OCI-LY3 (cell line): Measurements from ENCODE around the gene VIPR2.

ENCODE experiments used
- H2AFZ ChIP-seq: fragments of 200-600, 300-600 bp; shearing (Covaris generic); 2 replicates; pipeline ENCODE4 v1.6.0; 2014; ENCODE audit warnings: antibody characterized with exemption, low read depth, low read length
- H3K27ac ChIP-seq: fragments of 200-600, 300-600 bp; sonication (generic); 2 replicates; pipeline ENCODE4 v1.5.1; 2014; ENCODE audit warnings: mild to moderate bottlenecking, low read length, moderate library complexity, mixed read lengths
- H3K27me3 ChIP-seq: fragments of 200-600, 300-600 bp; sonication (generic); 2 replicates; pipeline ENCODE4 v1.6.1; 2014; ENCODE audit warnings: low read depth, low read length, mixed read lengths
- H3K36me3 ChIP-seq: fragments of 200-600, 300-600 bp; sonication (generic); replicated peaks from 2 replicates; pipeline ENCODE3; 2014; ENCODE audit warnings: low read depth, low read length, mixed read lengths
- H3K4me1 ChIP-seq: fragments of 300-600, 200-600 bp; sonication (generic); 2 replicates; pipeline ENCODE4 v1.6.1; 2014; ENCODE audit warnings: low read length, mixed read lengths
- H3K4me2 ChIP-seq: fragments of 200-600, 300-600 bp; sonication (generic); 2 replicates; pipeline ENCODE4 v1.6.1; 2014; ENCODE audit warnings: low read length, mixed read lengths
- H3K4me3 ChIP-seq: fragments of 300-600, 200-600 bp; sonication (generic); 2 replicates; pipeline ENCODE4 v1.5.1; 2014; ENCODE audit warnings: antibody characterized with exemption, mild to moderate bottlenecking, low read length, moderate library complexity
- H3K79me2 ChIP-seq: fragments of 300-600, 200-600 bp; shearing (Covaris generic); 2 replicates; pipeline ENCODE4 v1.6.1; 2014; ENCODE audit warnings: mild to moderate bottlenecking, low read length, mixed read lengths
- H3K9ac ChIP-seq: fragments of 300-600, 200-600 bp; shearing (Covaris generic); 2 replicates; pipeline ENCODE4 v1.6.0; 2014; ENCODE audit warnings: mild to moderate bottlenecking, low read length, moderate library complexity
- H3K9me3 ChIP-seq: fragments of 200-600, 300-600 bp; shearing (Covaris generic); 2 replicates; pipeline ENCODE4 v1.6.1; 2014; ENCODE audit warnings: low read length, mixed read lengths; ENCODE audit not compliant: insufficient read depth
- H4K20me1 ChIP-seq: fragments of 200-600, 300-600 bp; sonication (generic); 2 replicates; pipeline ENCODE4 v1.6.1; 2016; ENCODE audit warnings: low read length, mixed read lengths; ENCODE audit not compliant: insufficient read depth
- EZH2phosphoT487 ChIP-seq: fragments of 200-600 bp; shearing (Covaris generic); IDR thresholded peaks from 2 replicates; pipeline ENCODE4 v1.6.1; 2018; ENCODE audit warnings: antibody characterized with exemption, mixed run types, low read depth
- TF ChIP-seq, protein P1 (sequence below): fragments of 200-600, 300-600 bp; sonication (generic); IDR thresholded peaks from 2 replicates; pipeline ENCODE4 v1.5.1; 2014; ENCODE audit warnings: antibody characterized with exemption, low read length, low read depth

Gene VIPR2

DNA sequence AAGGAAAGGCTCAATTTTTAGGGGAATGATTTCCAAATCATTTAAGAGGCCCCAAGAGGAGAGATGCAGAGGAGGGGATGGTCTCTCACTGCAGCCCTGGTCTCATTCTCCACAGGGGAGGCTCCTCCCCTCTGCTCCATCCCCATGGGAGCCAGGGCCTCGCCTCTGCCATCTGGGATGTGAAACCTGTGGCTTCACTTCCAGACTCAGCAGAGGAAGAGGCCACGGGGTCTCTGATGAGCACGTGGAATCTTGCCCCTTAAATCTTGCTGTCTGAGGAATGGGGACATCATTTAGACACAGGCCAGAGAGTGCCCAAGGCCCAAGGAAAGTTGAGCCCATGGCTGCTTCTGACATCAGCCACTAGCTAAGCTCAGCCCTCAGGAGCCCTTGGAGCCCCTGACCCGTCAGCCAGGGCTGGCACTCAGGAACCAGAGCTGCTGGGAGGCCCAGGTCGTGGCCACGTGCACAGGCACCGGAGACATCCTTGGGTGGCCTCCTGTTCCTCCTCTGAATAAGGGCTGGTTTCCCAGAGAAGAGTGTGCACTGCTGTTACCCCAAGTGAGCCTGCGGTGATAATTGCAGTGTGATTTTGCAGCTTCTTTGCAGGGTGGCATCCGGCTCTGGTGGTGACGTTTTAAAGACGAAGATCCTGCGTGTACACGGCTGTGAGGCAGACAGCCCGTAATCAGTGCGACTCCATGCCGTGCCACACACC is 50.5 kb downstream of the VIPR2 start:
- Histone ChIP-seq H3K9ac (no peak overlapping the region), H3K27ac (no peak overlapping the region), H3K36me3 (no peaks in the 10 kb centered on the region), H3K4me3 (no peak overlapping the region), H3K27me3 (no peaks in the 10 kb centered on the region), H3K79me2 (no peaks in the 10 kb centered on the region), H2AFZ (no peak overlapping the region), H3K4me1 (no peaks in the 10 kb centered on the region), H3K4me2 (no peak overlapping the region), H3K9me3 (no peaks in the 10 kb centered on the region), H4K20me1 (no peaks in the 10 kb centered on the region)
- no peak for TF ChIP-seq EZH2phosphoT487
- TF ChIP-seq, protein P1, sequence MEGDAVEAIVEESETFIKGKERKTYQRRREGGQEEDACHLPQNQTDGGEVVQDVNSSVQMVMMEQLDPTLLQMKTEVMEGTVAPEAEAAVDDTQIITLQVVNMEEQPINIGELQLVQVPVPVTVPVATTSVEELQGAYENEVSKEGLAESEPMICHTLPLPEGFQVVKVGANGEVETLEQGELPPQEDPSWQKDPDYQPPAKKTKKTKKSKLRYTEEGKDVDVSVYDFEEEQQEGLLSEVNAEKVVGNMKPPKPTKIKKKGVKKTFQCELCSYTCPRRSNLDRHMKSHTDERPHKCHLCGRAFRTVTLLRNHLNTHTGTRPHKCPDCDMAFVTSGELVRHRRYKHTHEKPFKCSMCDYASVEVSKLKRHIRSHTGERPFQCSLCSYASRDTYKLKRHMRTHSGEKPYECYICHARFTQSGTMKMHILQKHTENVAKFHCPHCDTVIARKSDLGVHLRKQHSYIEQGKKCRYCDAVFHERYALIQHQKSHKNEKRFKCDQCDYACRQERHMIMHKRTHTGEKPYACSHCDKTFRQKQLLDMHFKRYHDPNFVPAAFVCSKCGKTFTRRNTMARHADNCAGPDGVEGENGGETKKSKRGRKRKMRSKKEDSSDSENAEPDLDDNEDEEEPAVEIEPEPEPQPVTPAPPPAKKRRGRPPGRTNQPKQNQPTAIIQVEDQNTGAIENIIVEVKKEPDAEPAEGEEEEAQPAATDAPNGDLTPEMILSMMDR: no peak

DNA sequence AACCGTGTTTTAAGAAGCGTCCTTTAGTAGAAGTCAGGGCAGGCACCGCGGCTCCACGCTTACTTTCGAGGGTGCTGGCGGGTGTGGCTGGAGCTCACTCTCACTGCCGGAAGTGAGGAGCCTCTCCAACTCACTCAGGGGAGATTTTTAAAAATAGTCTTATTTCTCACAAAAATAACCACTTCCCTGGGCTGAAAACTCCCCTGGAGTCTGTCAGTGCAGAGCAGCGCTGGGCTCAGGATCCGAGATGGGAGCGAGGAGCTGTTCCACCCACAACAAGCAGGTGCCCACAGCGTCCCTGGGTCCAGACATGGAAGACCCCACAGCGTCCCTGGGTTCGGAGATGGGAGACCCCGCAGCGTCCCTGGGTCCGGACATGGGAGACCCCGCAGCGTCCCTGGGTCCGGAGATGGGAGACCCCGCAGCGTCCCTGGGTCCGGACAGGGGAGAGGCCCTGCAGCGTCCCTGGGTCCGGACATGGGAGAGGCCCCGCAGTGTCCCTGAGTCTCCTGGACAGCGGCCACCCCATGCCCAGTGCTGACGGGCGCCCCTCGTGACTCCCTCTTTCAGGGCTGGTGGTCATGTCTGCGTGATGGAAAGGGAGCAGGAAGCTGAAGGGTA is 51.2 kb downstream of the VIPR2 start:
- Histone ChIP-seq H3K79me2 (no peaks in the 10 kb centered on the region), H3K4me1 (no peaks in the 10 kb centered on the region), H3K4me2 (no peak overlapping the region), H3K27me3 (no peaks in the 10 kb centered on the region), H3K4me3 (no peak overlapping the region), H3K36me3 (no peaks in the 10 kb centered on the region), H3K27ac (no peak overlapping the region), H4K20me1 (no peaks in the 10 kb centered on the region), H2AFZ (no peak overlapping the region), H3K9me3 (no peaks in the 10 kb centered on the region), H3K9ac (no peak overlapping the region)
- TF ChIP-seq, protein P1: no peak
- no peak for TF ChIP-seq EZH2phosphoT487

DNA sequence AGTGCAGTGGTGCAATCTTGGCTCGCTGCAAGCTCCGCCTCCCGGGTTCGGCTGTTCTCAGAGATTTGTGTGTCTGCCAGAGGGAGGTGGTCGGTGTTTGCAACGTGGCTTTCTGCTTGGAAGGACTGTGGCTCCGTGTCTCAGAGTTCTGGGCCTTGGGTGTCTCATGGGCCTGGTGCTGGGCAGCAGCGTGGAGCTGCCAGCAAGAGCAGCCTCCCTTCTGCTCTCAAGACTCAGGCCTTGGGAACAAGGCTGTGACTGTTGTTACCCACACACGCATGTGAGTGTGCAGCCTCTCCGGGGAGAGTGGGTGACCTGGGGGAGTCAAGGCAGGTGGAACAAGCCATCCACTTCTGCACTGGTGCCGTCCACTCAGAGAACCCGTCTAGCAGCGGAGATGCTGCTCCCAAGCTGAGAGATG is 52.0 kb downstream of the VIPR2 start:
- Histone ChIP-seq H3K27ac (no peak overlapping the region), H3K9me3 (no peaks in the 10 kb centered on the region), H3K9ac (no peak overlapping the region), H4K20me1 (no peaks in the 10 kb centered on the region), H3K4me1 (no peaks in the 10 kb centered on the region), H3K36me3 (no peaks in the 10 kb centered on the region), H3K79me2 (no peaks in the 10 kb centered on the region), H3K27me3 (no peaks in the 10 kb centered on the region), H2AFZ (no peak overlapping the region), H3K4me3 (no peak overlapping the region), H3K4me2 (no peak overlapping the region)
- TF ChIP-seq EZH2phosphoT487: no peak
- TF ChIP-seq, protein P1: no peak

DNA sequence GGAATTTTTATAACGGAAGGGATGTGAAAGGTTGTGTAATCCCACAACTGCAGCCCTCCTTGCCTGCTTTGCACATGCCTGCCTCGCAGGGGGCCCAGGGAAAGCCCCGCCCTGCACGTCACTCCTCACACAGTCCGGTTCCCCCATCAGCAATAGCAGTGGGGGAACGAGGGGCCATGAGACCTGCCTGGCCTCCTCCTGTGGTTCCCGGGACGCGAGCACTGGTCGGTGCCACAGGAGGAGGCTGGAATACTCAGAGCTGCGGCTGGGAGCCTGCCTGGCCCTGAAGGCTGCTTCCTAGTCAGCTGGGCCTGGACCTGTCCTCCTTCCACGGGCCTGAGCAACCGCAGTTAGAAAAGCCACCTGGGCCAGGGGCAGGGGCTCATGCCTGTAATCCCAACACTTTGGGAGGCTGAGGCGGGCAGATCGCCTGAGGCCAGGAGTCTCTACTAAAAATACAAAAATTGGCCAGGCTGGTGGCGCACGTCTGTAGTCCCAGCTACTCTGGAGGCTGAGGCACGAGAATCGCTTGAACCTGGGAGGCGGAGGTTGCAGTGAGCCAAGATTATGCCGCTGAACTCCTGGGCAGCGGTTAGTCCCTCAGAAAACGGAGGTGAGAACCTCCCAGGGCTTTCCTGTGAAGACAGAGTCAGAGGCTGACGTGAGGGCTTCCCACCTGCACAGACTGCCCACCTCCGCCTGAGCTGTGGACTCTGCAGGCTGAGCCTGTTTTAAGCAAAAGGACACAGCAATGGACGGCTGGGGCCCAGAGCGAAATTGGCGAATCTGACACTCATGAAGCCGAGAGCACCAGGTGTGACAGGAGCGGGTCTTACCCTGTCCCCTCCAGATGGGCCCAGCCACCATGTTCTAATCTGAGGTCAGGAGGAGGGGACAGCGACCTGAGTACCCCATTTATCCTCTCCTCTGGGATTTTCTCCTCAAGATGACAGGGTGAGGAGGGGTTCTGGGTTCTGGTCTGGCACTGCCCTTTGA is 52.9 kb downstream of the VIPR2 start:
- Histone ChIP-seq H3K4me3 (no peak overlapping the region), H3K36me3 (no peaks in the 10 kb centered on the region), H3K9ac (no peak overlapping the region), H4K20me1 (no peaks in the 10 kb centered on the region), H3K9me3 (no peaks in the 10 kb centered on the region), H3K4me2 (no peak overlapping the region), H3K79me2 (no peaks in the 10 kb centered on the region), H3K27me3 (no peaks in the 10 kb centered on the region), H3K4me1 (no peaks in the 10 kb centered on the region), H3K27ac (no peak overlapping the region), H2AFZ (no peak overlapping the region)
- TF ChIP-seq, protein P1: no peak
- no peak for TF ChIP-seq EZH2phosphoT487
